Testis (tissue), 2 donors: ENCODE measurements around the gene TIAM2.

Experiments
- CTCF ChIP-seq, 3 experiments: fragments of 450-650 bp in 2 of 3; fragments of 200-600 bp in 1 of 3; sonication (generic) in 1 of 3; IDR thresholded peaks; one replicate each; pipeline ENCODE4 v1.5.1; 2016 to 2019; ENCODE audit warnings: antibody characterized with exemption in 3 of 3, mild to moderate bottlenecking in 2 of 3, moderate library complexity in 1 of 3
- POLR2A ChIP-seq: fragments of 450-650 bp; IDR thresholded peaks from one replicate; pipeline ENCODE4 v1.6.1; 2017; ENCODE audit warnings: antibody characterized with exemption, mild to moderate bottlenecking, moderate library complexity

- TF ChIP-seq POLR2A (no peak), CTCF (IDR thresholded peaks at IDR 0.05) (no peak)
These were observed 122.7 kb downstream of the TIAM2 start for GRCh38 chr6:155117785-155118184.
